Thoracic aorta (tissue), 2 donors: ENCODE data around the gene ZNF770. TPM values are rescaled to one million over a fixed set of nuclear protein-coding genes. Genes with fewer than 3 reads are reported as not detected.
"Not testable (repeated sequence)": the region's sequence is repeated elsewhere in the genome, so short reads cannot be mapped to it uniquely, and the experiment has no call there.

Experiments used
- ATAC-seq: fragments of 150-250 bp; one replicate; pipeline ENCODE4 v1.8.0; 2017; ENCODE audit warnings: low read depth; ENCODE audit not compliant: insufficient number of reproducible peaks, low FRiP score
- DNase-seq: peaks from one replicate; pipeline ENCODE4 v3.0.0-alpha.2; 2020; ENCODE audit warnings: low spot score
- H3K27ac ChIP-seq, 2 donors: fragments of 200-600 bp; sonication (generic); 1 replicate in 1 of 2; 2 replicates in 1 of 2; pipeline ENCODE4 v1.5.1; 2016; ENCODE audit warnings: mild to moderate bottlenecking in 2 of 2, moderate library complexity in 2 of 2
- H3K27me3 ChIP-seq: fragments of 200-600 bp; sonication (generic); replicated peaks from 2 replicates; pipeline ENCODE4 v1.6.0; 2016; ENCODE audit warnings: mild to moderate bottlenecking; ENCODE audit not compliant: insufficient read depth
- H3K36me3 ChIP-seq: fragments of 200-600 bp; sonication (generic); one replicate; pipeline ENCODE4 v1.5.1; 2016
- H3K4me1 ChIP-seq, 2 donors: fragments of 200-600 bp; sonication (generic); 1 replicate in 1 of 2; 2 replicates in 1 of 2; pipeline versions ENCODE4 v1.5.1 to v1.6.0; 2016; ENCODE audit warnings: low read depth in 2 of 2, mild to moderate bottlenecking in 1 of 2; ENCODE audit not compliant: control insufficient read depth in 1 of 2
- H3K4me3 ChIP-seq: fragments of 200-600 bp; sonication (generic); 2 replicates; pipeline ENCODE4 v1.5.1; 2016; ENCODE audit warnings: mild to moderate bottlenecking
- H3K9me3 ChIP-seq: fragments of 200-600 bp; sonication (generic); 2 replicates; pipeline ENCODE4 v1.5.1; 2016
- CTCF ChIP-seq: fragments of 200-600 bp; sonication (generic); IDR thresholded peaks from one replicate; pipeline ENCODE4 v1.5.1; 2019; ENCODE audit warnings: antibody characterized with exemption
- total RNA-seq, 2 donors: library from RNA; depleted of rRNA; stranded (reverse); fragments of >200 nt; gene quantifications; one replicate each; pipeline versions ENCODE4 v1.1.0 to v1.2.3, GENCODE V29; 2016

Gene ZNF770
- total RNA-seq, 2 donors from 2014 or later = 13.7 to 31.4 TPM

- TF ChIP-seq CTCF = no peak
- no peak for ATAC-seq
Observed at GRCh38 chr15:34976743-34977142, 11.3 kb downstream of the ZNF770 start.

GRCh38 chr15:34976073-34976472, 12.0 kb downstream of the ZNF770 start:
- Histone ChIP-seq H3K4me3 (no peak overlapping the region), H3K4me1 (no peaks in the 10 kb centered on the region)

More at GRCh38 chr15:34976743-34977142, 11.3 kb downstream of the ZNF770 start:
- Histone ChIP-seq H3K4me1 (no peaks in the 10 kb centered on the region), H3K27me3 (no peaks in the 10 kb centered on the region), H3K27ac (no peak overlapping the region), H3K36me3 (peaks cover 6% of the 10 kb centered on the region), H3K4me3 (no peak overlapping the region), H3K9me3 (no peaks in the 10 kb centered on the region)
- no peak for DNase-seq

GRCh38 chr15:34973512-34973911, 14.6 kb downstream of the ZNF770 start:
- H3K27me3 ChIP-seq = no peaks in the 10 kb centered on the region
- H3K4me3 ChIP-seq = no peak overlapping the region
- TF ChIP-seq CTCF = no peak

More at GRCh38 chr15:34976073-34976472, 12.0 kb downstream of the ZNF770 start:
- no peak for TF ChIP-seq CTCF
- Histone ChIP-seq H3K36me3 (no peaks in the 10 kb centered on the region), H3K27me3 (no peaks in the 10 kb centered on the region), H3K27ac (no peak overlapping the region), H3K9me3 (no peaks in the 10 kb centered on the region)
- no peak for ATAC-seq
- no peak for DNase-seq

GRCh38 chr15:34970098-34970643, 17.9 kb downstream of the ZNF770 start:
- not testable (repeated sequence) for H3K9me3 ChIP-seq, H3K27me3 ChIP-seq, ATAC-seq, H3K36me3 ChIP-seq, DNase-seq
- Histone ChIP-seq H3K4me1 (peaks cover 20 to 21% of the 10 kb centered on the region in 2 donors), H3K27ac (peak overlapping the region in 1 of 2 donors; percentile 76), H3K4me3 (peak overlapping the region; percentile 97)

More at GRCh38 chr15:34973512-34973911, 14.6 kb downstream of the ZNF770 start:
- Histone ChIP-seq H3K4me1 (peaks cover 5 to 7% of the 10 kb centered on the region in 2 donors), H3K9me3 (no peaks in the 10 kb centered on the region), H3K27ac (no peak overlapping the region), H3K36me3 (no peaks in the 10 kb centered on the region)
- DNase-seq (no peak), ATAC-seq (no peak)

GRCh38 chr15:34969340-34970097, 18.6 kb downstream of the ZNF770 start, which contains the start of gene AQR:
TSS of gene AQR (minus strand) at chr15:34969742. CDS start at chr15:34969613, 129 bp downstream.
- H3K4me1 ChIP-seq = peaks cover 21 to 25% of the 10 kb centered on the region in 2 donors
- peak; percentile 99 for ATAC-seq
- peak within 1 kb of the TSS; percentile 97 for H3K4me3 ChIP-seq
- H3K27me3 ChIP-seq = no peaks in the 10 kb centered on the region
- peak within 1 kb of the TSS; percentile 76 to 79 for H3K27ac ChIP-seq
- H3K36me3 ChIP-seq = no peaks in the 10 kb centered on the region
- peak; percentile 84 for DNase-seq
- peak; percentile 97 for TF ChIP-seq CTCF
- H3K9me3 ChIP-seq = no peaks in the 10 kb centered on the region
